ENCODE data around the gene ADAMTS20. TPM values are rescaled to one million over a fixed set of nuclear protein-coding genes. Genes with fewer than 3 reads are reported as not detected.
"Not testable (repeated sequence)": the region's sequence is repeated elsewhere in the genome, so short reads cannot be mapped to it uniquely, and the experiment has no call there.

Gene ADAMTS20
- total and polyA plus RNA-seq, 10 of the 15 experiments (the other 5 are each of a cell fraction or from before 2014, with no cell fraction given): 0.33 TPM; not detected in 9

- intact Hi-C loops (cut with micrococcal nuclease; ENCODE audit: unreplicated experiment): no loop called here
- DNase-seq (ENCODE audit: low read depth, low spot score): no peak
- H3K4me1 ChIP-seq (ENCODE audit: control insufficient read depth, insufficient read depth, low read length): no peaks in the 10 kb centered on the region
- no peak overlapping the region for H3K4me2 ChIP-seq (ENCODE audit: control insufficient read depth, insufficient read depth)
- FAIRE-seq: no peak
- ChIA-PET CTCF (no interaction called here), RAD21 (ENCODE audit: unreplicated experiment) (no interaction called here), SMC1A (ENCODE audit: uncharacterized antibody, unreplicated experiment) (interaction anchor here (0.7 kb wide), 1 partner anchor 14 kb away, joined by 3 read pairs; no protein-coding TSS in a partner anchor), POLR2A (no interaction called here)
- no peaks in the 10 kb centered on the region for H3K27me3 ChIP-seq (replicated peaks in 1 of 2; ENCODE audit: control insufficient read depth in 2 of 2, insufficient read depth in 2 of 2, low read length in 1 of 2)
- no peak for ATAC-seq
- in situ Hi-C loops (cut with MboI): no loop called here
- H3K27ac ChIP-seq (ENCODE audit: control insufficient read depth, insufficient read depth): no peak overlapping the region
- BruUV-seq (replicated peaks): no TSS peak
- no peaks in the 10 kb centered on the region for H3K9me3 ChIP-seq (replicated peaks; ENCODE audit: control insufficient read depth, insufficient read depth, low read length)
- TF ChIP-seq YY1 (IDR thresholded peaks at IDR 0.05; ENCODE audit: low read depth, low read length): no peak
- H3K79me2 ChIP-seq (ENCODE audit: control insufficient read depth, insufficient read depth, low read length): no peaks in the 10 kb centered on the region
- H3K36me3 ChIP-seq (ENCODE audit: control insufficient read depth in 2 of 2, insufficient read depth in 2 of 2, low read length in 1 of 2): no peaks in the 10 kb centered on the region
- no peak overlapping the region for H3K4me3 ChIP-seq
- H3K9ac ChIP-seq (ENCODE audit: control insufficient read depth, insufficient read depth, low read length): no peak overlapping the region
- no peak overlapping the region for H2AFZ ChIP-seq (ENCODE audit: control insufficient read depth, low read depth, low read length)
- no peaks in the 10 kb centered on the region for H4K20me1 ChIP-seq (ENCODE audit: control insufficient read depth, insufficient read depth)
Measured at GRCh38 chr12:43540470-43540869, 11.5 kb downstream of the ADAMTS20 start.

- POLR2A ChIA-PET; BruUV-seq (replicated peaks); H2AFZ ChIP-seq (ENCODE audit: control insufficient read depth, low read depth, low read length); H3K27me3 ChIP-seq (replicated peaks in 1 of 2; ENCODE audit: control insufficient read depth in 2 of 2, insufficient read depth in 2 of 2, low read length in 1 of 2); intact Hi-C loops (cut with micrococcal nuclease; ENCODE audit: unreplicated experiment); H4K20me1 ChIP-seq (ENCODE audit: control insufficient read depth, insufficient read depth); ATAC-seq; H3K9ac ChIP-seq (ENCODE audit: control insufficient read depth, insufficient read depth, low read length); in situ Hi-C loops (cut with MboI); SMC1A ChIA-PET (ENCODE audit: uncharacterized antibody, unreplicated experiment); H3K79me2 ChIP-seq (ENCODE audit: control insufficient read depth, insufficient read depth, low read length); FAIRE-seq; H3K4me2 ChIP-seq (ENCODE audit: control insufficient read depth, insufficient read depth); H3K4me3 ChIP-seq; CTCF ChIA-PET; RAD21 ChIA-PET (ENCODE audit: unreplicated experiment); H3K36me3 ChIP-seq (ENCODE audit: control insufficient read depth in 2 of 2, insufficient read depth in 2 of 2, low read length in 1 of 2); H3K4me1 ChIP-seq (ENCODE audit: control insufficient read depth, insufficient read depth, low read length); H3K27ac ChIP-seq (ENCODE audit: control insufficient read depth, insufficient read depth); H3K9me3 ChIP-seq (replicated peaks; ENCODE audit: control insufficient read depth, insufficient read depth, low read length); DNase-seq (ENCODE audit: low read depth, low spot score): not testable (repeated sequence)
Measured at GRCh38 chr12:43537675-43538074, 14.3 kb downstream of the ADAMTS20 start.

GRCh38 chr12:43516045-43516444 is 36.0 kb downstream of the ADAMTS20 start:
- H3K27me3 ChIP-seq (replicated peaks in 1 of 2; ENCODE audit: control insufficient read depth in 2 of 2, insufficient read depth in 2 of 2, low read length in 1 of 2): no peaks in the 10 kb centered on the region
- intact Hi-C loops (cut with micrococcal nuclease; ENCODE audit: unreplicated experiment) (no loop called here), in situ Hi-C loops (cut with MboI) (no loop called here)
- no peak for FAIRE-seq
- H3K9ac ChIP-seq (ENCODE audit: control insufficient read depth, insufficient read depth, low read length): no peak overlapping the region
- no peaks in the 10 kb centered on the region for H3K9me3 ChIP-seq (replicated peaks; ENCODE audit: control insufficient read depth, insufficient read depth, low read length)
- 33% methylated on average over 3 of the region's 3 CpGs for WGBS (ENCODE audit: insufficient coverage, insufficient replicate concordance, low lambda C conversion rate, missing lambda C conversion rate)
- no peak overlapping the region for H2AFZ ChIP-seq (ENCODE audit: control insufficient read depth, low read depth, low read length)
- CTCF ChIA-PET: no interaction called here
- no TSS peak for BruUV-seq (replicated peaks)
- no peak overlapping the region for H3K4me3 ChIP-seq
- H3K4me2 ChIP-seq (ENCODE audit: control insufficient read depth, insufficient read depth): no peak overlapping the region
- ATAC-seq: no peak
- DNase-seq (ENCODE audit: low read depth, low spot score): no peak
- SMC1A ChIA-PET (ENCODE audit: uncharacterized antibody, unreplicated experiment): no interaction called here
- H4K20me1 ChIP-seq (ENCODE audit: control insufficient read depth, insufficient read depth): no peaks in the 10 kb centered on the region
- no peaks in the 10 kb centered on the region for H3K4me1 ChIP-seq (ENCODE audit: control insufficient read depth, insufficient read depth, low read length)
- H3K79me2 ChIP-seq (ENCODE audit: control insufficient read depth, insufficient read depth, low read length): no peaks in the 10 kb centered on the region
- no peak for TF ChIP-seq SREBF2 (IDR thresholded peaks at IDR 0.05; ENCODE audit: low read length)
- TF ChIP-seq ETV6 (conservative IDR thresholded peaks at IDR 0.05 in 1 of 2, IDR thresholded peaks at IDR 0.05 in 1 of 2; ENCODE audit: borderline replicate concordance in 1 of 2, low read depth in 1 of 2): no peak
- no peaks in the 10 kb centered on the region for H3K36me3 ChIP-seq (ENCODE audit: control insufficient read depth in 2 of 2, insufficient read depth in 2 of 2, low read length in 1 of 2)
- H3K27ac ChIP-seq (ENCODE audit: control insufficient read depth, insufficient read depth): no peak overlapping the region
- RAD21 ChIA-PET (ENCODE audit: unreplicated experiment): no interaction called here
- POLR2A ChIA-PET: no interaction called here

Data from GM12878 (cell line).